Heart left ventricle (tissue), 16 donors: ENCODE data around the gene SLC2A8. TPM values are rescaled to one million over a fixed set of nuclear protein-coding genes. Genes with fewer than 3 reads are reported as not detected.
A peak's percentile ranks its signal among the peaks of the same experiment; 100 is the strongest.

Source experiments
- ATAC-seq, 4 donors: fragments of 200-7000 bp; cut with Tn5 transposase; one replicate each; pipeline ENCODE4 v1.9.1; 2020 to 2022; ENCODE audit warnings: moderate library complexity in 4 of 4, mild to moderate bottlenecking in 3 of 4, moderate number of reproducible peaks in 1 of 4
- DNase-seq, 5 donors: peaks; one replicate each; pipeline ENCODE4 v3.0.0-alpha.2; 2020
- H3K27ac ChIP-seq, 12 donors: fragments of 200-600 bp; sonication (generic) in 4 of 12; one replicate each; pipeline versions ENCODE4 v1.5.0 to v1.8.0; 2016 to 2022; ENCODE audit warnings: mild to moderate bottlenecking in 2 of 12
- H3K27me3 ChIP-seq, 9 donors: fragments of 200-600 bp; sonication (generic) in 2 of 9; one replicate each; pipeline versions ENCODE4 v1.5.1 to v1.8.0; 2016 to 2022; ENCODE audit warnings: mild to moderate bottlenecking in 3 of 9
- H3K36me3 ChIP-seq, 9 donors: fragments of 200-600 bp; sonication (generic) in 2 of 9; one replicate each; pipeline versions ENCODE4 v1.5.0 to v1.8.0; 2018 to 2022; ENCODE audit warnings: mild to moderate bottlenecking in 2 of 9
- H3K4me1 ChIP-seq, 12 donors: fragments of 200-600 bp; sonication (generic) in 4 of 12; one replicate each; pipeline versions ENCODE4 v1.5.0 to v1.8.0; 2016 to 2022; ENCODE audit warnings: mild to moderate bottlenecking in 3 of 12
- H3K4me3 ChIP-seq, 12 donors: fragments of 200-600 bp; sonication (generic) in 4 of 12; one replicate each; pipeline versions ENCODE4 v1.5.0 to v1.8.0; 2017 to 2022; ENCODE audit warnings: mild to moderate bottlenecking in 9 of 12, moderate library complexity in 4 of 12
- H3K9me3 ChIP-seq, 12 donors: fragments of 200-600 bp; sonication (generic) in 4 of 12; one replicate each; pipeline versions ENCODE4 v1.5.0 to v1.8.0; 2016 to 2022; ENCODE audit warnings: mild to moderate bottlenecking in 1 of 12
- CTCF ChIP-seq, 12 donors: fragments of 200-600 bp; sonication (generic) in 4 of 12; IDR thresholded peaks; one replicate each; pipeline versions ENCODE4 v1.5.0 to v1.8.0; 2018 to 2022; ENCODE audit warnings: antibody characterized with exemption in 12 of 12, mild to moderate bottlenecking in 5 of 12
- POLR2A ChIP-seq, 2 donors: fragments of 450-650 bp; IDR thresholded peaks; one replicate each; pipeline ENCODE4 v1.6.1; 2017; ENCODE audit warnings: antibody characterized with exemption in 2 of 2, mild to moderate bottlenecking in 2 of 2, moderate library complexity in 2 of 2
- WGBS, 4 donors: extraction: QIAGEN DNeasy Blood & Tissue Kit in 2 of 4; methylation state at CpG; one replicate each; pipeline versions ENCODE4 v1.1.5 to v1.1.7; 2013 to 2018; 5-methylcytosine and 5-hydroxymethylcytosine counted together
- intact Hi-C, 10 donors: fragments of 100-400 bp; cut with DNase I; formaldehyde crosslinking; loops; one replicate each; pipeline versions ENCODE4 v1.11.1 to v1.14.2; 2022
- polyA plus RNA-seq, 2 donors: library from polyadenylated mRNA; stranded (reverse); fragments of 200-250 nt; gene quantifications; one replicate each; pipeline ENCODE4 v1.2.3, GENCODE V29; 2013
- total RNA-seq, 9 donors: library from RNA; depleted of rRNA in 2 of 9; stranded (reverse); fragments of >200 nt in 2 of 9; fragmentation: NEBNext Ultra II Directional in 3 of 9; extraction: Animal tissue kit (Norgen Biotek cat#: 25700) in 3 of 9; gene quantifications; one replicate each; pipeline versions ENCODE4 v1.1.0 to v1.2.4, GENCODE V29; 2016 to 2023
- donor health status: ischemic (EF 13 %, LVEDD 7.1; RV severe dilation, severe dysfunction).
- donor health status: healthy with polysubstance abuse.
- donor health status: DM: no; HTN: yes; CAD: no.
- donor health status: DM: no; HTN: no; CAD: no.
- donor health status: ischemic (EF 25% LVEDD 6.9; RV normal size, moderate dysfunction).
- donor health status: ischemic (EF 25% LVEDD 5.7; RV mildly dilated, moderate dysfunction).
- donor health status: healthy.
- donor health status: DM: yes; HTN: yes; CAD: no.
- donor health status: ischemic (EF 35%, LVEDD 5.7; RV mildly dilated, moderate dysfunction).
- donor health status: nonischemic (EF 11% LVEDD 7.7; RV severe dilation, severe dysfunction).
- donor health status: DM: yes; HTN: yes; CAD: no.
- donor health status: PGD.
- donor health status: ischemic (EF 29% LVEDD 5.4; RV normal size, mild dysfunction).
- donor health status: nonischemic (EF 23%, LVEDD 6.1; RV moderate dilation, normal function).

Gene SLC2A8
- total and polyA plus RNA-seq, 11 donors: 12.1 to 25.0 (median 15.6) TPM

GRCh38 chr9:127402401-127403090 lies 5.6 kb downstream of the SLC2A8 start:
- Histone ChIP-seq H3K27ac (peak overlapping the region in 1 of 12 donors; percentile 12), H3K36me3 (peaks cover 0 to 64% (median 39%) of the 10 kb centered on the region in 9 donors), H3K4me3 (no peak overlapping the region), H3K27me3 (no peaks in the 10 kb centered on the region), H3K9me3 (no peaks in the 10 kb centered on the region), H3K4me1 (peaks cover 0 to 30% (median 17%) of the 10 kb centered on the region in 12 donors)
- TF ChIP-seq POLR2A (IDR thresholded peaks at IDR 0.05) (no peak), CTCF (IDR thresholded peaks at IDR 0.05) (no peak)
- DNase-seq: no peak
- WGBS, 4 donors: 83 to 90% (median 84%) methylated on average over 8 to 18 of the region's 18 CpGs
- intact Hi-C loops: no loop called here
- no peak for ATAC-seq

GRCh38 chr9:127403507-127404192 lies 6.7 kb downstream of the SLC2A8 start:
- peak overlapping the region in 1 of 12 donors; percentile 5 for H3K27ac ChIP-seq
- TF ChIP-seq POLR2A (IDR thresholded peaks at IDR 0.05): no peak
- TF ChIP-seq CTCF (IDR thresholded peaks at IDR 0.05): no peak
- H3K4me3 ChIP-seq: no peak overlapping the region
- peaks cover 0 to 22% (median 13%) of the 10 kb centered on the region in 12 donors for H3K4me1 ChIP-seq
- DNase-seq (no peak), ATAC-seq (no peak)
- H3K36me3 ChIP-seq: peaks cover 0 to 64% (median 39%) of the 10 kb centered on the region in 9 donors
- intact Hi-C loops: no loop called here
- no peaks in the 10 kb centered on the region for H3K9me3 ChIP-seq
- WGBS, 4 donors: 90 to 98% (median 93%) methylated on average over 17 to 22 of the region's 22 CpGs
- no peaks in the 10 kb centered on the region for H3K27me3 ChIP-seq

GRCh38 chr9:127404631-127405030 lies 7.7 kb downstream of the SLC2A8 start:
- DNase-seq: no peak
- TF ChIP-seq POLR2A (IDR thresholded peaks at IDR 0.05) (no peak), CTCF (IDR thresholded peaks at IDR 0.05) (no peak)
- no peak for ATAC-seq
- Histone ChIP-seq H3K27ac (no peak overlapping the region), H3K9me3 (no peaks in the 10 kb centered on the region), H3K4me1 (peaks cover 0 to 16% (median 11%) of the 10 kb centered on the region in 12 donors), H3K27me3 (no peaks in the 10 kb centered on the region), H3K36me3 (peaks cover 0 to 63% (median 39%) of the 10 kb centered on the region in 9 donors), H3K4me3 (no peak overlapping the region)
- WGBS, 4 donors: 87 to 96% (median 95%) methylated on average over 18 to 23 of the region's 23 CpGs
- intact Hi-C loops: no loop called here
